Measurements from ENCODE around the gene UBD.

UBD gene

DNA sequence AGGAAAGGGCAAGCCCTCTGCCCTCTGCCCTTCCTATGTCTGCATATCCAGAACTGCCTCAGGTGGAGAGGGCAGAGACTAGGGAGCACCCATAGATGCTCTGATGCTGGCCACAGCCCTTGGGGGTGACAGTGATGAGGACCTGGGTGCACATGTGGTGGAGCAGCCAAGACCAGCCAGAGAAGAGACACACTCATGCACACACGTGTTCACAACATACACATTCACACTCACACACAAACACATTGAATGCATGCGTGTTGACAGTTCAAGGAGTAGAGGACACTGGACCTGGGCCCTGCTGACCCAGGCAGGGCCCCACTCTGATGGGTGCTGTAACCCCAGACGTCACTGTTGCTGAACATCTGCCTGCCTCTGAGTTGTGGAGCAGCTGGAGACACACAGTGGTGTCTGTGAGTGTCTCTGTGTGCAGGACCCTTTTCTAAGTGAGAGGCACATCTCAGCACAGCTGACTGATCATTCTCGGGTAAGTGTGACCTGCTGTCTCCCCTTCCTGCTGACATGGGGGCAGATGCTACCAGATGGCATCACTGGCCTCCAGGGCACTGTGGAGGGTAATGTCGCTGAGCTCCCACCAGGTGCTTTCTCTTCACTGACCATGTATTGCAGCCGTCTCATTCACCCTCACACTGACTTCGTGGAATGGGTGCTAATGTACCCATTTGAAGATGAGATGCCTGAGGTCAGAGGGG is 41.6 kb downstream of the UBD start:
- no peaks in the 10 kb centered on the region for H3K4me1 ChIP-seq (ENCODE audit: low read length)

DNA sequence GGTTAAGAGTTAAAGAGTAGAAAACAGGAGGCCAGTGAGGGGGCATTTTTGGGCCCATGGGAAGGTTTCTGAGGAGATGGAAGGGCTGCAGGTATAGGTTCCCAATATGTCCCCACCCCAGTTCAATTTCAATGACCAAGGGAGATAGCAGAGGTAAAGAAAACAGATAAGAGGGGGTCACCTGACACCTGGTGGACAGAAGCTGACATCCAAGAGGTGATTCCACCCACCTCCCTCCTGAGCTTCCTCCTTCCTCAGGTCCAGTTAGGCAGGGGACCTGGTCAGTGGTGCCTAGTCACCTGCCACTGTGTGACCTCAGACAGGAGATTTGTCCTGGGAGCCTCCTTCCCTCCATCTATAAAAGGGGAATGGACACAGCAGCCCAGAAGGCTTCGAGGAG is 42.3 kb downstream of the UBD start:
- Histone ChIP-seq H4K20me1 (ENCODE audit: insufficient read depth, low read length) (no peaks in the 10 kb centered on the region), H3K79me2 (ENCODE audit: low read length) (no peaks in the 10 kb centered on the region), H3K4me1 (ENCODE audit: low read length) (no peaks in the 10 kb centered on the region), H3K27ac (ENCODE audit: low read length) (no peak overlapping the region), H2AFZ (ENCODE audit: low read depth, low read length) (no peak overlapping the region), H3K36me3 (replicated peaks; ENCODE audit: low read depth, low read length) (no peaks in the 10 kb centered on the region), H3K9me3 (ENCODE audit: insufficient read depth, low read length) (no peaks in the 10 kb centered on the region), H3K4me2 (ENCODE audit: low read length) (no peak overlapping the region), H3K9ac (ENCODE audit: low read length) (no peak overlapping the region), H3K27me3 (ENCODE audit: low read depth, low read length) (no peaks in the 10 kb centered on the region), H3K4me3 (ENCODE audit: low read length) (no peak overlapping the region)
- TF ChIP-seq EZH2phosphoT487 (IDR thresholded peaks at IDR 0.05; ENCODE audit: low read depth) = no peak
- TF ChIP-seq, protein P1, sequence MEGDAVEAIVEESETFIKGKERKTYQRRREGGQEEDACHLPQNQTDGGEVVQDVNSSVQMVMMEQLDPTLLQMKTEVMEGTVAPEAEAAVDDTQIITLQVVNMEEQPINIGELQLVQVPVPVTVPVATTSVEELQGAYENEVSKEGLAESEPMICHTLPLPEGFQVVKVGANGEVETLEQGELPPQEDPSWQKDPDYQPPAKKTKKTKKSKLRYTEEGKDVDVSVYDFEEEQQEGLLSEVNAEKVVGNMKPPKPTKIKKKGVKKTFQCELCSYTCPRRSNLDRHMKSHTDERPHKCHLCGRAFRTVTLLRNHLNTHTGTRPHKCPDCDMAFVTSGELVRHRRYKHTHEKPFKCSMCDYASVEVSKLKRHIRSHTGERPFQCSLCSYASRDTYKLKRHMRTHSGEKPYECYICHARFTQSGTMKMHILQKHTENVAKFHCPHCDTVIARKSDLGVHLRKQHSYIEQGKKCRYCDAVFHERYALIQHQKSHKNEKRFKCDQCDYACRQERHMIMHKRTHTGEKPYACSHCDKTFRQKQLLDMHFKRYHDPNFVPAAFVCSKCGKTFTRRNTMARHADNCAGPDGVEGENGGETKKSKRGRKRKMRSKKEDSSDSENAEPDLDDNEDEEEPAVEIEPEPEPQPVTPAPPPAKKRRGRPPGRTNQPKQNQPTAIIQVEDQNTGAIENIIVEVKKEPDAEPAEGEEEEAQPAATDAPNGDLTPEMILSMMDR (IDR thresholded peaks at IDR 0.05; ENCODE audit: low read depth, low read length) = no peak

More for the DNA sequence above, 41.6 kb downstream of the UBD start:
- no peaks in the 10 kb centered on the region for H3K79me2 ChIP-seq (ENCODE audit: low read length)
- no peak for TF ChIP-seq EZH2phosphoT487 (IDR thresholded peaks at IDR 0.05; ENCODE audit: low read depth)
- TF ChIP-seq, protein P1 (IDR thresholded peaks at IDR 0.05; ENCODE audit: low read depth, low read length) = no peak
- H3K4me3 ChIP-seq (ENCODE audit: low read length) = no peak overlapping the region
- no peak overlapping the region for H3K4me2 ChIP-seq (ENCODE audit: low read length)
- no peak overlapping the region for H3K9ac ChIP-seq (ENCODE audit: low read length)
- H3K9me3 ChIP-seq (ENCODE audit: insufficient read depth, low read length) = 0 out of 2 replicates have a peak, but pooled peaks cover 3% of the 10 kb centered on the region
- H3K27me3 ChIP-seq (ENCODE audit: low read depth, low read length) = no peaks in the 10 kb centered on the region
- no peak overlapping the region for H2AFZ ChIP-seq (ENCODE audit: low read depth, low read length)
- no peak overlapping the region for H3K27ac ChIP-seq (ENCODE audit: low read length)
- no peaks in the 10 kb centered on the region for H3K36me3 ChIP-seq (replicated peaks; ENCODE audit: low read depth, low read length)
- H4K20me1 ChIP-seq (ENCODE audit: insufficient read depth, low read length) = no peaks in the 10 kb centered on the region

DNA sequence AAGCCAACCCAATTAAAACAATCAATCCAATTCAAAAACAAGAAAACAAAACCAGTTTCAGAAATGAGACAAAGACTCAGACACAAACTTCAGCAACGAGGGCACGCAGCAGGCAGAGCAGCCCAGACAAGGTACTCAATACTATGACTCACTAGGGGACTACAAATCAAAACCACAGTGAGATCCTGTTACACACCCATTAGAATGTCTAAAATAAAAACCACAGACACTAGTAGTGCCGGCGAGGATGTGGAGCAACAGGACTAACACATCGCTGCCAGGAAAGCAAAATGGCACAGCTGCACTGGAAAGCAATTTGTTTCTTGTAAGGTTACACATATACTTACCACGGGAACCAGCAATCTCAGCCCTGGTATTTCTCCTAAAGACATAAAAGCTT is 43.4 kb downstream of the UBD start:
- no peak overlapping the region for H3K27ac ChIP-seq (ENCODE audit: low read length)
- TF ChIP-seq, protein P1 (IDR thresholded peaks at IDR 0.05; ENCODE audit: low read depth, low read length) = no peak
- no peak for TF ChIP-seq EZH2phosphoT487 (IDR thresholded peaks at IDR 0.05; ENCODE audit: low read depth)
- no peak overlapping the region for H3K4me2 ChIP-seq (ENCODE audit: low read length)
- H4K20me1 ChIP-seq (ENCODE audit: insufficient read depth, low read length) = no peaks in the 10 kb centered on the region
- no peak overlapping the region for H3K4me3 ChIP-seq (ENCODE audit: low read length)
- H2AFZ ChIP-seq (ENCODE audit: low read depth, low read length) = no peak overlapping the region
- no peaks in the 10 kb centered on the region for H3K4me1 ChIP-seq (ENCODE audit: low read length)
- H3K9me3 ChIP-seq (ENCODE audit: insufficient read depth, low read length) = no peaks in the 10 kb centered on the region
- H3K9ac ChIP-seq (ENCODE audit: low read length) = no peak overlapping the region
- no peaks in the 10 kb centered on the region for H3K36me3 ChIP-seq (replicated peaks; ENCODE audit: low read depth, low read length)
- H3K27me3 ChIP-seq (ENCODE audit: low read depth, low read length) = no peaks in the 10 kb centered on the region
- no peaks in the 10 kb centered on the region for H3K79me2 ChIP-seq (ENCODE audit: low read length)

DNA sequence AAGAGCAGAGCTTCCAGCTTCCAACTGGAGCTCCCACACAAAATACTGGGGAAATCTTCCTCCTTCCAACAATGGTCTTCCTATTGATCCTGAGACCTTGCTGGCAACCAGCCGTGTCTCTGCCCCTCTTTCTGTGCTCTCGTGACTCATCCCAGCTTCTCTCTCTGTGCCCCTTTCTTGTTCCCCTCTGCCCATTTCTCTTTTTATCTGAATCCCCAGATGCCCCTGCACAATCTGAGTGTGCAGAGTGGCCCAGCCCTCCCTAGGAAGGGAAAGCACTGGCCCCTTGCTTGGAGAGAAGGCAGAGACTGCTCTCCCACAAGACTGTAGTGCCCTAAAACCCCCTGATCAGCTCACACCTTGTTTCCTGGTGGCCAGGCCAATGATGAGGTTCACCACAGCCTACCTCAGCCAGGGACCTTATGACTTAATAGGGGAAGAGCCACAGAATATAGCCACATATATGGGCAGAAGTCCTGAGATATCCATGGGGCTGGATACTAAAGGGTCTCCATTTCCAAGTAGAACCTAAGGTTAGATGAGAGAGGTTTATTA is 48.7 kb downstream of the UBD start:
- no peak for TF ChIP-seq EZH2phosphoT487 (IDR thresholded peaks at IDR 0.05; ENCODE audit: low read depth)
- TF ChIP-seq, protein P1 (IDR thresholded peaks at IDR 0.05; ENCODE audit: low read depth, low read length) = no peak
- Histone ChIP-seq H3K36me3 (replicated peaks; ENCODE audit: low read depth, low read length) (no peaks in the 10 kb centered on the region), H3K27ac (ENCODE audit: low read length) (no peak overlapping the region), H3K4me2 (ENCODE audit: low read length) (no peak overlapping the region), H3K9me3 (ENCODE audit: insufficient read depth, low read length) (no peaks in the 10 kb centered on the region), H3K4me1 (ENCODE audit: low read length) (peaks cover 25% of the 10 kb centered on the region), H3K4me3 (ENCODE audit: low read length) (no peak overlapping the region), H3K9ac (ENCODE audit: low read length) (no peak overlapping the region), H2AFZ (ENCODE audit: low read depth, low read length) (no peak overlapping the region; the same call in 1 of the 2 replicates), H3K27me3 (ENCODE audit: low read depth, low read length) (no peaks in the 10 kb centered on the region), H4K20me1 (ENCODE audit: insufficient read depth, low read length) (peaks cover 3% of the 10 kb centered on the region; the same call in 1 of the 2 replicates), H3K79me2 (ENCODE audit: low read length) (no peaks in the 10 kb centered on the region)
